Omental fat pad (tissue), 4 donors: ENCODE data around the gene PODXL. TPM values are rescaled to one million over a fixed set of nuclear protein-coding genes. Genes with fewer than 3 reads are reported as not detected.

Experiments
- ATAC-seq: fragments of 150-250 bp; one replicate; pipeline ENCODE4 v1.9.1; 2016; ENCODE audit warnings: mild to moderate bottlenecking, moderate library complexity; ENCODE audit not compliant: low FRiP score
- DNase-seq: peaks from one replicate; pipeline ENCODE4 v3.0.0-alpha.2; 2019; ENCODE audit warnings: low spot score
- CTCF ChIP-seq, 3 donors: fragments of 450-650 bp; IDR thresholded peaks; one replicate each; pipeline ENCODE4 v1.5.1; 2016 to 2017; ENCODE audit warnings: antibody characterized with exemption in 3 of 3, mild to moderate bottlenecking in 3 of 3, moderate library complexity in 2 of 3
- total RNA-seq, 4 donors: library from RNA; depleted of rRNA; stranded (reverse); fragments of >200 nt; gene quantifications; one replicate each; pipeline ENCODE4 v1.1.0, GENCODE V29; 2016

Gene PODXL
- total RNA-seq, 4 donors from 2014 or later, result 40.0 to 102 (median 71.6) TPM

- peak; percentile 6 for ATAC-seq
- TF ChIP-seq CTCF (IDR thresholded peaks at IDR 0.05), result no peak
- no peak for DNase-seq
Measured at GRCh38 chr7:131556909-131557651, 652 bp upstream of the PODXL start.

- no peak for TF ChIP-seq CTCF (IDR thresholded peaks at IDR 0.05)
- no peak for ATAC-seq
- no peak for DNase-seq
Measured at GRCh38 chr7:131555552-131556052, 826 bp downstream of the PODXL start.

- ATAC-seq (no peak), DNase-seq (no peak)
- TF ChIP-seq CTCF (IDR thresholded peaks at IDR 0.05), result no peak
Measured at GRCh38 chr7:131554880-131555516, 1.4 kb downstream of the PODXL start.

GRCh38 chr7:131553931-131554330, 2.5 kb downstream of the PODXL start:
- no peak for ATAC-seq
- no peak for TF ChIP-seq CTCF (IDR thresholded peaks at IDR 0.05)
- no peak for DNase-seq

- ATAC-seq (no peak), DNase-seq (no peak)
- no peak for TF ChIP-seq CTCF (IDR thresholded peaks at IDR 0.05)
Measured at GRCh38 chr7:131552053-131552452, 4.4 kb downstream of the PODXL start.

- ATAC-seq (no peak), DNase-seq (no peak)
- TF ChIP-seq CTCF (IDR thresholded peaks at IDR 0.05), result no peak
Measured at GRCh38 chr7:131550846-131551245, 5.6 kb downstream of the PODXL start.

GRCh38 chr7:131548371-131548770, 8.1 kb downstream of the PODXL start:
- DNase-seq (no peak), ATAC-seq (no peak)
- no peak for TF ChIP-seq CTCF (IDR thresholded peaks at IDR 0.05)
